HepG2 (cell line): Measurements from ENCODE around the gene LRRC74B. TPM values are rescaled to one million over a fixed set of nuclear protein-coding genes. Genes with fewer than 3 reads are reported as not detected.

Source experiments
- CEBPZ ChIP-seq: IDR thresholded peaks from 2 replicates; pipeline ENCODE4 v1.6.1; 2012; ENCODE audit warnings: low read length, improper control_type of control experiment
- EED ChIP-seq: sonication (generic); formaldehyde crosslinking; IDR thresholded peaks from 2 replicates; pipeline ENCODE4 v1.5.0; 2020; ENCODE audit warnings: mild to moderate bottlenecking, missing genetic modification reagents
- HNRNPL ChIP-seq: fragments of 200-400 bp; formaldehyde crosslinking; IDR thresholded peaks from 2 replicates; pipeline ENCODE4 v1.6.1; 2017; ENCODE audit warnings: mild to moderate bottlenecking, low read depth, low read length
- HOXA3 ChIP-seq: sonication (generic); formaldehyde crosslinking; IDR thresholded peaks from 2 replicates; pipeline ENCODE4 v1.5.0; 2020; ENCODE audit warnings: missing genetic modification reagents
- IRF2 ChIP-seq: IDR thresholded peaks from 2 replicates; pipeline ENCODE4 v1.6.1; 2018; ENCODE audit warnings: missing genetic modification reagents, missing compliant biosample characterization
- MXI1 ChIP-seq: IDR thresholded peaks from 3 replicates; pipeline ENCODE4 v1.6.1; 2012; ENCODE audit warnings: low read depth, low read length, inconsistent platforms, borderline replicate concordance
- NPAS2 ChIP-seq: sonication (generic); formaldehyde crosslinking; IDR thresholded peaks from 2 replicates; pipeline ENCODE4 v1.8.0; 2022; ENCODE audit warnings: mild to moderate bottlenecking, missing genetic modification reagents, borderline replicate concordance
- POLR2AphosphoS2 ChIP-seq: IDR thresholded peaks from 2 replicates; pipeline ENCODE4 v1.6.1; 2011; ENCODE audit warnings: low read depth, low read length, improper control_type of control experiment
- RFXAP ChIP-seq: sonication (generic); formaldehyde crosslinking; IDR thresholded peaks from 2 replicates; pipeline ENCODE4 v1.4.0; 2020; ENCODE audit warnings: missing genetic modification reagents, borderline replicate concordance
- SMAD3 ChIP-seq: sonication (generic); formaldehyde crosslinking; IDR thresholded peaks from 2 replicates; pipeline ENCODE4 v1.4.0; 2020; ENCODE audit warnings: missing genetic modification reagents
- U2AF1 ChIP-seq: fragments of 200-400 bp; formaldehyde crosslinking; optimal IDR thresholded peaks from 2 replicates; pipeline ENCODE3; 2017; ENCODE audit warnings: mild to moderate bottlenecking, low read depth, low read length
- ZFAT ChIP-seq: sonication (generic); formaldehyde crosslinking; conservative IDR thresholded peaks from 2 replicates; pipeline ENCODE4 v1.8.1; 2023; ENCODE audit warnings: missing genetic modification reagents, inconsistent platforms
- ZNF205 ChIP-seq: IDR thresholded peaks from 2 replicates; pipeline ENCODE4 v1.6.1; 2018; ENCODE audit warnings: missing biosample characterization, missing genetic modification reagents
- ZNF230 ChIP-seq: sonication (generic); formaldehyde crosslinking; IDR thresholded peaks from 2 replicates; pipeline ENCODE4 v1.4.0; 2020; ENCODE audit warnings: mild to moderate bottlenecking, missing genetic modification reagents
- ZNF451 ChIP-seq: sonication (generic); formaldehyde crosslinking; IDR thresholded peaks from 2 replicates; pipeline ENCODE4 v1.5.0; 2020; ENCODE audit warnings: mild to moderate bottlenecking, missing genetic modification reagents
- ZNF547 ChIP-seq: sonication (generic); formaldehyde crosslinking; IDR thresholded peaks from 2 replicates; pipeline ENCODE4 v1.5.1; 2020; ENCODE audit warnings: mild to moderate bottlenecking, missing genetic modification reagents
- ZNF607 ChIP-seq: sonication (generic); formaldehyde crosslinking; IDR thresholded peaks from 2 replicates; pipeline ENCODE4 v1.5.1; 2020; ENCODE audit warnings: missing genetic modification reagents, mild to moderate bottlenecking, borderline replicate concordance
- ZNF724P ChIP-seq: sonication (generic); formaldehyde crosslinking; IDR thresholded peaks from 2 replicates; pipeline ENCODE4 v1.8.0; 2022; ENCODE audit warnings: missing genetic modification reagents, borderline replicate concordance
- ZNF772 ChIP-seq: sonication (generic); formaldehyde crosslinking; IDR thresholded peaks from 2 replicates; pipeline ENCODE4 v1.5.0; 2020; ENCODE audit warnings: mild to moderate bottlenecking, missing genetic modification reagents
- ZSCAN12 ChIP-seq: sonication (generic); formaldehyde crosslinking; IDR thresholded peaks from 2 replicates; pipeline ENCODE4 v1.9.0; 2021; ENCODE audit warnings: mild to moderate bottlenecking, missing genetic modification reagents
- polyA plus RNA-seq, 8 experiments: library from polyadenylated mRNA; depleted of rRNA in 3 of 8; stranded (reverse) in 7 of 8; unstranded in 1 of 8; fragments of >200 nt; fragmentation: Illumina TruSeq in 4 of 8; extraction: Trizol in 4 of 8; gene quantifications; 2 replicates each; pipeline versions ENCODE4 v1.2.1 to v1.2.3, GENCODE V29; 2011 to 2016; ENCODE audit warnings: low read depth in 4 of 8, missing spikeins in 1 of 8, mixed read lengths in 1 of 8; ENCODE audit not compliant: insufficient read depth in 1 of 8
- total RNA-seq, 5 experiments: library from RNA; depleted of rRNA; stranded (reverse); fragments of >200 nt; fragmentation: Illumina TruSeq; extraction: Trizol; gene quantifications; 2 replicates each; pipeline ENCODE4 v1.2.3, GENCODE V29; 2016; ENCODE audit warnings: low read depth in 1 of 5
- TF ChIP-seq, protein P1 (sequence below): sonication (generic); formaldehyde crosslinking; IDR thresholded peaks from 2 replicates; pipeline ENCODE4 v1.4.0; 2020; ENCODE audit warnings: missing genetic modification reagents
- TF ChIP-seq, protein P2 (sequence below): sonication (generic); formaldehyde crosslinking; conservative IDR thresholded peaks from 2 replicates; pipeline ENCODE4 v1.4.0; 2020; ENCODE audit warnings: missing genetic modification reagents

LRRC74B gene
- total and polyA plus RNA-seq, 2 of the 13 experiments (the other 11 are each of a cell fraction or from before 2014, with no cell fraction given), result not detected

DNA sequence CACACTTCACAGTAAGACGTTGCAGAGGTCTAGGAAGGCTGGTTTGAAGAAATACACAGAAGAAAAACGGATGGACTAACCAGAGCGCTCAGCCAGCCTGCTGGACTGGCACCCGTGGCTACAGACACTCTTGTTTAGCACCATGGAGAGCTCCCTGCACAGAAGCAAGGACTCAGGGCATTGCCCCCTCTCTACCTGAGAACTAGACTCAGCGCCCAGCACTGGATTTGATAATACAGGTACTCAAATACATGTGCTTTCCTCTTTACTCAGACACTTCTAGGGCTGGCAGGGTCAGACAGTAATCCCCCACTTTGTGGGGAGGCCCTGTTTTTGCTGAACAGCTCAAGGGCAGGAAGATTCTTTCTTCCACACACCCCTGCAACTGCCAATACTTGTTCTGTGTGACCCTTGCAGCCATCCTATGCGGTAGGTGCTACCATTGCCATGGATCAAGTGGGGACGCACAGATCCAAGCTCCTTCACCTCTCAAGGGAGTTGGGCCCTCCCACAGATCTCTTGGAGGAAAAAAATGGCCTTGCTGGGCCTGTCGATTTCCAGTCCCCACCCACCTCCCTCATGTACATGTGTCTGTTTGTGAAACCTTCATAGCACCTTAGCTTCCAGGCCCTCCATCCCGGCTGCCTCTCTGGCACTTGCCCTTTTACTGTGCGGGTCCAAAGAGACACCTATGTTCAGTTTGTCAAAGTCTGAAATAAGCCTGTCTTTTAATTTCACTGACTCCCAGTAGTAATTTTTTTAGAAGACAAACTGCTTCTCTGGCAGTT lies 35.9 kb upstream of the LRRC74B start (continued):
- TF ChIP-seq, protein P1, sequence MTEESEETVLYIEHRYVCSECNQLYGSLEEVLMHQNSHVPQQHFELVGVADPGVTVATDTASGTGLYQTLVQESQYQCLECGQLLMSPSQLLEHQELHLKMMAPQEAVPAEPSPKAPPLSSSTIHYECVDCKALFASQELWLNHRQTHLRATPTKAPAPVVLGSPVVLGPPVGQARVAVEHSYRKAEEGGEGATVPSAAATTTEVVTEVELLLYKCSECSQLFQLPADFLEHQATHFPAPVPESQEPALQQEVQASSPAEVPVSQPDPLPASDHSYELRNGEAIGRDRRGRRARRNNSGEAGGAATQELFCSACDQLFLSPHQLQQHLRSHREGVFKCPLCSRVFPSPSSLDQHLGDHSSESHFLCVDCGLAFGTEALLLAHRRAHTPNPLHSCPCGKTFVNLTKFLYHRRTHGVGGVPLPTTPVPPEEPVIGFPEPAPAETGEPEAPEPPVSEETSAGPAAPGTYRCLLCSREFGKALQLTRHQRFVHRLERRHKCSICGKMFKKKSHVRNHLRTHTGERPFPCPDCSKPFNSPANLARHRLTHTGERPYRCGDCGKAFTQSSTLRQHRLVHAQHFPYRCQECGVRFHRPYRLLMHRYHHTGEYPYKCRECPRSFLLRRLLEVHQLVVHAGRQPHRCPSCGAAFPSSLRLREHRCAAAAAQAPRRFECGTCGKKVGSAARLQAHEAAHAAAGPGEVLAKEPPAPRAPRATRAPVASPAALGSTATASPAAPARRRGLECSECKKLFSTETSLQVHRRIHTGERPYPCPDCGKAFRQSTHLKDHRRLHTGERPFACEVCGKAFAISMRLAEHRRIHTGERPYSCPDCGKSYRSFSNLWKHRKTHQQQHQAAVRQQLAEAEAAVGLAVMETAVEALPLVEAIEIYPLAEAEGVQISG, result peak; percentile 73
- TF ChIP-seq HNRNPL (no peak), HOXA3 (peak; percentile 44; the same call in 1 of the 2 replicates), NPAS2 (CRISPR knock-in tag) (0 out of 2 replicates have a peak, but pooled peaks have one; percentile 28), ZNF205 (CRISPR knock-in tag) (peak; percentile 79), ZNF724P (CRISPR knock-in tag) (peak; percentile 65; the same call in 1 of the 2 replicates), ZNF230 (CRISPR knock-in tag) (peak; percentile 64; the same call in 1 of the 2 replicates), ZNF607 (CRISPR knock-in tag) (peak; percentile 31; the same call in 1 of the 2 replicates), ZNF451 (CRISPR knock-in tag) (0 out of 2 replicates have a peak, but pooled peaks have one; percentile 33), IRF2 (CRISPR knock-in tag) (peak; percentile 78; the same call in 1 of the 2 replicates), U2AF1 (no peak), ZFAT (CRISPR knock-in tag) (0 out of 2 replicates have a peak, but pooled peaks have one; percentile 39), ZNF772 (CRISPR knock-in tag) (peak; percentile 73; the same call in 1 of the 2 replicates), POLR2AphosphoS2 (no peak), CEBPZ (no peak), ZNF547 (CRISPR knock-in tag) (no peak), RFXAP (CRISPR knock-in tag) (0 out of 2 replicates have a peak, but pooled peaks have one; percentile 57), MXI1 (peak; percentile 59; the same call in 1 of the 3 replicates), EED (no peak), ZSCAN12 (peak; percentile 93), SMAD3 (CRISPR knock-in tag) (peak; percentile 97)
- TF ChIP-seq, protein P2, sequence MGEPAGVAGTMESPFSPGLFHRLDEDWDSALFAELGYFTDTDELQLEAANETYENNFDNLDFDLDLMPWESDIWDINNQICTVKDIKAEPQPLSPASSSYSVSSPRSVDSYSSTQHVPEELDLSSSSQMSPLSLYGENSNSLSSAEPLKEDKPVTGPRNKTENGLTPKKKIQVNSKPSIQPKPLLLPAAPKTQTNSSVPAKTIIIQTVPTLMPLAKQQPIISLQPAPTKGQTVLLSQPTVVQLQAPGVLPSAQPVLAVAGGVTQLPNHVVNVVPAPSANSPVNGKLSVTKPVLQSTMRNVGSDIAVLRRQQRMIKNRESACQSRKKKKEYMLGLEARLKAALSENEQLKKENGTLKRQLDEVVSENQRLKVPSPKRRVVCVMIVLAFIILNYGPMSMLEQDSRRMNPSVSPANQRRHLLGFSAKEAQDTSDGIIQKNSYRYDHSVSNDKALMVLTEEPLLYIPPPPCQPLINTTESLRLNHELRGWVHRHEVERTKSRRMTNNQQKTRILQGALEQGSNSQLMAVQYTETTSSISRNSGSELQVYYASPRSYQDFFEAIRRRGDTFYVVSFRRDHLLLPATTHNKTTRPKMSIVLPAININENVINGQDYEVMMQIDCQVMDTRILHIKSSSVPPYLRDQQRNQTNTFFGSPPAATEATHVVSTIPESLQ, result 0 out of 2 replicates have a peak, but pooled peaks have one; percentile 89
